Activated T-cell treated with anti-CD3 and anti-CD28 coated beads, Interleukin-2, amount 50 U/mL, for 48 hours (primary cell): ENCODE results near the gene CXCL10.

Source experiments
- DNase-seq, 2 experiments: peaks; one replicate each; pipeline ENCODE4 v3.0.0-alpha.2; 2020

The CXCL10 gene

DNA sequence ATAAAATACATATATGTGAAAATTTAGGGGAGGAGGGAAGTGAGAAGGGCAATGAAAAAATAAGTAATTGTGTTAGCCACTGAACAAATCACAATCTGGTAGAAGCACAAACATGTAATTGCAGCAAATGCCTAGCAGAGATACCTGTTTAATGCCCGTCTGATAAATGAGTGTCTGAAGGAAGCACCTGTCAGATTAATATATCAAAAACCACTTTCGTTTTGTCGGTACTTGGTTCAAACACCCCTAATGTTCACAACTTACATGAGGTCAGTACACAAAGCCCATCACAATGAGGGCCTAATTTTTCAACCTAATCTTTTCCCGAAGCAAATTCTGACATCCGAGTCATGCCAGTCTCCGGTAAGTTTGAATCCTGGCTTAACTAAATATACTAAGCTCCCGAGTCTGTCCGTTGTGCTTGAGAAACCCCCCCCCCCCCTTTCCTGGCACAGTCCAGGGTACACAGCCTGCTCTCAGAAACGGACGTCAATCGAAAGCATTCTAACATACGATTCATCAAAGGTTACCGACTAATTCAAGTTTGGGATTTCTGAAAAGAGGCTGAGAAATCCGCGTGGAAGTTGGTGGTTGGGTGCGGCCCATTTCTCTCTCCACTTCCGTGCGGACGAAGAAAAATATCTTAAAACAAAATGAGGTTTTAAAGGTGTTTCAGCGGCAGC, 33.3 kb downstream of the CXCL10 start:
- DNase-seq: no peak

DNA sequence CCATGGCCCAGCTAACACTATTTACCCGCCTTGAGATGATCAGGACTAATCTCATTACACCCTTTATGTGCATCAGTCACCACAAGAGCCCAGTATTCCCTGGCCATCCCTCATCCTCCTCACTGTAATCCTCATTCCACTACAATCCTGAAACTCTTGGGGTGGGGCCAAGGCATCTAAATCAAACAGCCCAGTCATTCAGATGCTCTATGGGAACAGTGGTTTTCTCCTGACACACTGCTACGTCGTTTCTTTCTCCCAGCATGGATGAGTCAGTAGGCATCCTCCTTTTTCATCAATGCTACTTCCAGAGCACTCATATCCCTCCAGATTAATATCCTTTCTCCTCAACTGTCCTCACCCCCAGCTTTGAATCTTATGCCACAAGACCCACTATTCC, 38.2 kb downstream of the CXCL10 start:
- no peak for DNase-seq

DNA sequence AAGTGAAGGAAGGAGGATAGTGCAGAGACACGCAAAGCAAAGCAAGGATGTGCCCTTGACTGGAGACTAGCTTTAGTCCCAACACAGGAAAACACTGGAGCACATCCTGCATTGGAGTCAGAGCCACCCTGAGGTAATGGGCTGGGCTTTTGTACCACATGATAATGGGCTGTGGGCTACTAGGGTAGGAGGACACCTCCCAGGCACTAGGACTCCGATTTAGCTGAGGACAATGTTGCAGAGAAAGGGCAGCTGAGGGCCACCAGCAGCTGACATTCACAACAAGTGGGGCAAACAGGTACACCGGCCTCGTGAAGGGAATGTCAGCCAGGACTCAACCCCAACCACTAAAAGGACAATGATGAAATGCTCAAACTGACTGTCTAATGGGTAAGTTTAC, 42.7 kb downstream of the CXCL10 start:
- no peak for DNase-seq

DNA sequence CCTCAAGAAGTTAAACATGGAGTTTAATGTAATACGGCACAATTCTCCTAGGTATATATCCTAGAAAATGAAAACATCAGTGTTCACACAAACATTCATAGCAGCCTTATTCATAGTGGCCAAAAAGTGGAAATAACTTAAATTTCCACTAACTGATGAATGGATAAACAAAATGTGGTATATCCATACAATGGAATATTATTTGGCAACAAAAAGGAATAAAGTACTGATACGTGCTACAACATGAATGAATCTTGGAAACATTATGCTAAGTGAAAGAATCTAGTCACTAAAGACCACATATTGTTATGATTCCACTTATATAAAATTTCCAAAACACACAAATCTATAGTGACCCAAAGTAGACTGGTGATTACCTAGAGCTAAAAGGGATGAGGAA, 47.1 kb downstream of the CXCL10 start:
- no peak for DNase-seq

DNA sequence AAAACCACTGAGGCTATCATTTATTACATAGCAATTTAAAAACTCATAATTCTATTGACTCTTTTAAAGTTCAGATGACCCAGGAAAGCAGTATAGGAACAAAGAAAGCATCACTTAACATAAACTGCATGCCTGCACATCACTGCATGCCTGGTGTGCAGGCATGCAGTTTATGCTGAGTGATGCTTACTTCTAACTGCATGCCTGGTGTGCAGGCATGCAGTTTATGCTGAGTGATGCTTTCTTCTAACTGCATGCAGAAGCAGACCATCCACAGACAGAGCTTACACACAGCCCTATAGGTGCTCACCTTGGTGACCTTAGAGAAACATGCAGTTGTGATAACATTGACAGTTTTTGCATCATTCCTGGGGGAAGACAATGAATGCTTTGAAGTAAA, 49.5 kb downstream of the CXCL10 start:
- DNase-seq: no peak
